Sigmoid colon (tissue), 7 donors: ENCODE measurements around the gene AMFR. TPM values are rescaled to one million over a fixed set of nuclear protein-coding genes. Genes with fewer than 3 reads are reported as not detected.

Experiments
- DNase-seq: peaks from one replicate; pipeline ENCODE4 v3.0.0-alpha.2; 2019
- H3K27ac ChIP-seq, 4 donors: fragments of 200-600 bp; sonication (generic); one replicate each; pipeline ENCODE4 v1.5.1; 2016 to 2019; ENCODE audit warnings: mild to moderate bottlenecking in 1 of 4
- H3K27me3 ChIP-seq, 3 donors: fragments of 200-600 bp; sonication (generic); one replicate each; pipeline ENCODE4 v1.5.1; 2019; ENCODE audit warnings: mild to moderate bottlenecking in 1 of 3
- H3K36me3 ChIP-seq, 4 donors: fragments of 200-600 bp; sonication (generic); one replicate each; pipeline ENCODE4 v1.5.1; 2016 to 2019
- H3K4me1 ChIP-seq, 4 donors: fragments of 200-600 bp; sonication (generic); one replicate each; pipeline ENCODE4 v1.5.1; 2017 to 2019
- H3K4me3 ChIP-seq, 4 donors: fragments of 200-600 bp; sonication (generic); one replicate each; pipeline ENCODE4 v1.5.1; 2017 to 2019; ENCODE audit warnings: mild to moderate bottlenecking in 2 of 4, moderate library complexity in 1 of 4
- H3K9me3 ChIP-seq, 4 donors: fragments of 200-600 bp in 3 of 4; sonication (generic) in 3 of 4; one replicate each; pipeline versions ENCODE4 v1.5.1 to v1.6.1; 2013 to 2019
- CTCF ChIP-seq, 4 experiments: fragments of 450-650 bp in 3 of 4; fragments of 200-600 bp in 1 of 4; IDR thresholded peaks; one replicate each; pipeline ENCODE4 v1.5.1; 2016 to 2019; ENCODE audit warnings: antibody characterized with exemption in 4 of 4, mild to moderate bottlenecking in 3 of 4, moderate library complexity in 2 of 4
- EP300 ChIP-seq, 4 donors: sonication (generic); formaldehyde crosslinking; IDR thresholded peaks; one replicate each; pipeline ENCODE4 v1.6.1; 2017; ENCODE audit warnings: antibody characterized with exemption in 4 of 4
- POLR2A ChIP-seq, 2 donors: fragments of 450-650 bp; IDR thresholded peaks; one replicate each; pipeline ENCODE4 v1.6.1; 2016; ENCODE audit warnings: antibody characterized with exemption in 2 of 2, mild to moderate bottlenecking in 2 of 2, moderate library complexity in 2 of 2
- POLR2AphosphoS5 ChIP-seq, 4 donors: sonication (generic); formaldehyde crosslinking; IDR thresholded peaks; one replicate each; pipeline ENCODE4 v1.6.1; 2017; ENCODE audit warnings: antibody characterized with exemption in 4 of 4
- WGBS, 2 donors: extraction: QIAGEN DNeasy Blood & Tissue Kit; methylation state at CpG; one replicate each; pipeline ENCODE4 v1.1.7; 2013; 5-methylcytosine and 5-hydroxymethylcytosine counted together
- intact Hi-C: fragments of 100-400 bp; cut with DNase I; formaldehyde crosslinking; loops from one replicate; pipeline ENCODE4 v1.15.1; 2023
- polyA plus RNA-seq, 3 donors: library from polyadenylated mRNA; stranded (reverse); fragments of 200-250 nt; gene quantifications; one replicate each; pipeline ENCODE4 v1.2.3, GENCODE V29; 2013
- total RNA-seq, 4 donors: library from RNA; depleted of rRNA; stranded (reverse); fragments of >200 nt; gene quantifications; one replicate each; pipeline ENCODE4 v1.1.0, GENCODE V29; 2016
- donor health status: healthy with polysubstance abuse.
- donor health status: Bipolar disorder and iron deficiency.
- donor health status: healthy.

AMFR gene
- total and polyA plus RNA-seq, 7 donors = 22.4 to 201 (median 111) TPM

- Histone ChIP-seq H3K27ac (no peak overlapping the region), H3K4me3 (no peak overlapping the region), H3K9me3 (no peaks in the 10 kb centered on the region), H3K36me3 (peaks cover 0 to 48% (median 11%) of the 10 kb centered on the region in 4 donors), H3K4me1 (no peaks in the 10 kb centered on the region), H3K27me3 (no peaks in the 10 kb centered on the region)
- intact Hi-C loops = no loop called here
- DNase-seq = no peak
- TF ChIP-seq CTCF (IDR thresholded peaks at IDR 0.05) (no peak), EP300 (IDR thresholded peaks at IDR 0.05) (no peak), POLR2A (IDR thresholded peaks at IDR 0.05) (no peak), POLR2AphosphoS5 (IDR thresholded peaks at IDR 0.05) (no peak)
- WGBS, 2 donors = 93% methylated on average over 16 of the region's 16 CpGs
Observed at GRCh38 chr16:56349711-56350161, 75.6 kb downstream of the AMFR start.

GRCh38 chr16:56349086-56349415 is 76.3 kb downstream of the AMFR start:
- Histone ChIP-seq H3K36me3 (peaks cover 0 to 55% (median 18%) of the 10 kb centered on the region in 4 donors), H3K27ac (no peak overlapping the region), H3K9me3 (no peaks in the 10 kb centered on the region), H3K4me1 (no peaks in the 10 kb centered on the region), H3K27me3 (no peaks in the 10 kb centered on the region), H3K4me3 (no peak overlapping the region)
- no peak for DNase-seq
- 95 to 96% methylated on average over 2 of the region's 2 CpGs for WGBS, 2 donors
- intact Hi-C loops = no loop called here
- TF ChIP-seq EP300 (IDR thresholded peaks at IDR 0.05) = no peak
- no peak for TF ChIP-seq POLR2AphosphoS5 (IDR thresholded peaks at IDR 0.05)
- TF ChIP-seq POLR2A (IDR thresholded peaks at IDR 0.05) = no peak
- TF ChIP-seq CTCF (IDR thresholded peaks at IDR 0.05) = no peak

- intact Hi-C loops = no loop called here
- 86 to 92% methylated on average over 25 of the region's 25 CpGs for WGBS, 2 donors
- no peaks in the 10 kb centered on the region for H3K9me3 ChIP-seq
- peaks cover 0 to 61% (median 22%) of the 10 kb centered on the region in 4 donors for H3K36me3 ChIP-seq
- no peaks in the 10 kb centered on the region for H3K27me3 ChIP-seq
- no peaks in the 10 kb centered on the region for H3K4me1 ChIP-seq
- TF ChIP-seq CTCF (IDR thresholded peaks at IDR 0.05) (no peak), POLR2A (IDR thresholded peaks at IDR 0.05) (no peak), POLR2AphosphoS5 (IDR thresholded peaks at IDR 0.05) (no peak), EP300 (IDR thresholded peaks at IDR 0.05) (no peak)
- no peak for DNase-seq
- no peak overlapping the region for H3K27ac ChIP-seq
- no peak overlapping the region for H3K4me3 ChIP-seq
Observed at GRCh38 chr16:56348168-56349085, 76.9 kb downstream of the AMFR start.

- H3K9me3 ChIP-seq = no peaks in the 10 kb centered on the region
- TF ChIP-seq CTCF (IDR thresholded peaks at IDR 0.05) (no peak), EP300 (IDR thresholded peaks at IDR 0.05) (no peak), POLR2AphosphoS5 (IDR thresholded peaks at IDR 0.05) (no peak), POLR2A (IDR thresholded peaks at IDR 0.05) (no peak)
- no peak overlapping the region for H3K27ac ChIP-seq
- intact Hi-C loops = no loop called here
- H3K4me1 ChIP-seq = no peaks in the 10 kb centered on the region
- WGBS, 2 donors = 79 to 81% methylated on average over 11 of the region's 11 CpGs
- H3K27me3 ChIP-seq = no peaks in the 10 kb centered on the region
- no peak overlapping the region for H3K4me3 ChIP-seq
- peaks cover 0 to 66% (median 22%) of the 10 kb centered on the region in 4 donors for H3K36me3 ChIP-seq
- DNase-seq = no peak
Observed at GRCh38 chr16:56347670-56348069, 77.7 kb downstream of the AMFR start.
